SK-N-SH treated with all-trans-retinoic acid at 6 μM for 48 hours (cell line): ENCODE measurements around the gene DNAJC10.

ENCODE experiments used
- ATAC-seq: fragments of 200-7000 bp; cut with Tn5 transposase; 3 replicates; pipeline ENCODE4 v1.9.1; 2020; ENCODE audit warnings: mild to moderate bottlenecking, moderate library complexity
- ARNTL ChIP-seq: fragments of 450-650 bp; formaldehyde crosslinking; IDR thresholded peaks from 2 replicates; pipeline ENCODE4 v1.5.0; 2020; ENCODE audit warnings: low read depth, mild to moderate bottlenecking, moderate library complexity, borderline replicate concordance
- BACH2 ChIP-seq: fragments of 250-450 bp; sonication (Bioruptor Pico); IDR thresholded peaks from 2 replicates; pipeline ENCODE4 v1.9.0; 2021; ENCODE audit warnings: mild to moderate bottlenecking, borderline replicate concordance
- CSDC2 ChIP-seq: fragments of 250-450 bp; sonication (Bioruptor Pico); IDR thresholded peaks from 2 replicates; pipeline ENCODE4 v1.5.0; 2020; ENCODE audit warnings: mild to moderate bottlenecking, moderate library complexity
- ESRRG ChIP-seq: fragments of 250-450 bp; sonication (Bioruptor Pico); IDR thresholded peaks from 2 replicates; pipeline ENCODE4 v1.6.1; 2021; ENCODE audit warnings: mild to moderate bottlenecking
- GLIS3 ChIP-seq: fragments of 250-450 bp; sonication (Bioruptor Pico); IDR thresholded peaks from 2 replicates; pipeline ENCODE4 v1.5.0; 2020; ENCODE audit warnings: mild to moderate bottlenecking, moderate library complexity
- ISL1 ChIP-seq: fragments of 250-450 bp; sonication (Bioruptor Pico); IDR thresholded peaks from 2 replicates; pipeline ENCODE4 v2.1.2; 2022; ENCODE audit warnings: mild to moderate bottlenecking, moderate library complexity
- OSR1 ChIP-seq: fragments of 250-450 bp; sonication (Bioruptor Pico); IDR thresholded peaks from 2 replicates; pipeline ENCODE4 v1.8.0; 2022; ENCODE audit warnings: moderate library complexity, mild to moderate bottlenecking, inconsistent platforms
- PATZ1 ChIP-seq: fragments of 250-450 bp; sonication (Bioruptor Pico); IDR thresholded peaks from 2 replicates; pipeline ENCODE4 v1.8.0; 2020; ENCODE audit warnings: mild to moderate bottlenecking, moderate library complexity, borderline replicate concordance
- POU6F1 ChIP-seq: fragments of 250-450 bp; sonication (Bioruptor Pico); IDR thresholded peaks from 2 replicates; pipeline ENCODE4 v1.8.0; 2021; ENCODE audit warnings: low read depth, mild to moderate bottlenecking, moderate library complexity, borderline replicate concordance
- PPARA ChIP-seq: fragments of 250-450 bp; sonication (Bioruptor Pico); IDR thresholded peaks from 2 replicates; pipeline ENCODE4 v1.5.0; 2020; ENCODE audit warnings: mild to moderate bottlenecking, borderline replicate concordance
- SNAI2 ChIP-seq: fragments of 250-450 bp; sonication (Bioruptor Pico); IDR thresholded peaks from 2 replicates; pipeline ENCODE4 v1.5.0; 2020; ENCODE audit warnings: mild to moderate bottlenecking, moderate library complexity
- TCF4 ChIP-seq: fragments of 250-450 bp; sonication (Bioruptor Pico); IDR thresholded peaks from 2 replicates; pipeline ENCODE4 v1.8.0; 2021; ENCODE audit warnings: mild to moderate bottlenecking, moderate library complexity, borderline replicate concordance
- TOX ChIP-seq: fragments of 250-450 bp; sonication (Bioruptor Pico); IDR thresholded peaks from 2 replicates; pipeline ENCODE4 v1.8.0; 2021; ENCODE audit warnings: mild to moderate bottlenecking, moderate library complexity, borderline replicate concordance
- ZC3H10 ChIP-seq: fragments of 250-450 bp; sonication (Bioruptor Pico); IDR thresholded peaks from 2 replicates; pipeline ENCODE4 v1.5.1; 2021; ENCODE audit warnings: mild to moderate bottlenecking, moderate library complexity
- ZFP3 ChIP-seq: fragments of 250-450 bp; sonication (Bioruptor Pico); IDR thresholded peaks from 2 replicates; pipeline ENCODE4 v1.5.0; 2020; ENCODE audit warnings: mild to moderate bottlenecking, moderate library complexity
- ZFP30 ChIP-seq: fragments of 450-650 bp; formaldehyde crosslinking; IDR thresholded peaks from 2 replicates; pipeline ENCODE4 v1.5.0; 2022; ENCODE audit warnings: mild to moderate bottlenecking, moderate library complexity
- ZNF565 ChIP-seq: fragments of 450-650 bp; formaldehyde crosslinking; conservative IDR thresholded peaks from 2 replicates; pipeline ENCODE4 v1.5.0; 2020; ENCODE audit warnings: low read depth, mild to moderate bottlenecking, moderate library complexity
- ZNF70 ChIP-seq: fragments of 450-650 bp; formaldehyde crosslinking; IDR thresholded peaks from 2 replicates; pipeline ENCODE4 v1.5.0; 2020; ENCODE audit warnings: mild to moderate bottlenecking, moderate library complexity
- ZNF8 ChIP-seq: fragments of 450-650 bp; formaldehyde crosslinking; IDR thresholded peaks from 2 replicates; pipeline ENCODE4 v1.5.0; 2020; ENCODE audit warnings: mild to moderate bottlenecking, moderate library complexity
- TF ChIP-seq, protein P1 (sequence below): fragments of 250-450 bp; sonication (Bioruptor Pico); IDR thresholded peaks from 2 replicates; pipeline ENCODE4 v1.5.1; 2020; ENCODE audit warnings: low read depth, mild to moderate bottlenecking, moderate library complexity

The DNAJC10 gene

GRCh38 chr2:182814380-182814779, 98.3 kb downstream of the DNAJC10 start:
- no peak for ATAC-seq
- TF ChIP-seq ZFP3: no peak
- no peak for TF ChIP-seq ARNTL (CRISPR knock-in tag)
- no peak for TF ChIP-seq SNAI2 (CRISPR knock-in tag)
- TF ChIP-seq PATZ1 (CRISPR knock-in tag): no peak
- TF ChIP-seq PPARA (CRISPR knock-in tag): no peak
- no peak for TF ChIP-seq BACH2 (CRISPR knock-in tag)
- no peak for TF ChIP-seq CSDC2 (CRISPR knock-in tag)

DNA sequence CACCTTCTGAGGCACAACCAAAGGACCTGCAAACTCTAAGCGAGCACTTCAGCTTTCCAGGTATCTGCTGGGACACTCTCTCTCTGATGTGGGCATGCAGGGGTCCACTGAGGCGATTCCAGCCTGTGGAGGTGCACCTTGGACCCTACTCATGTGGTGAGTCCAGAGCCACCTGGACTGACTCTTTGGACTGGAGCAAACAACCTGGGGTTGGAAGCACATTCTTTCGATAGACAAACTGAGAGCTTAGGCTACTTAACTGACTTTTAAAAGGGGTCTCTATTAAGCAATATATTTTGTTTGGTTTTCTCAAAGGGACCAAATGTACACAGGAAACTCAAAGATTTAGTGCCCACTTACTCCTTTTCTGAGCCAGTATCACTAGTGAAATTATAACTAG, 98.7 kb downstream of the DNAJC10 start:
- ATAC-seq: no peak

GRCh38 chr2:182816866-182817265, 100.8 kb downstream of the DNAJC10 start:
- ATAC-seq: peak; percentile 80
- TF ChIP-seq PATZ1 (CRISPR knock-in tag) (no peak), GLIS3 (no peak), ZFP3 (no peak), ISL1 (CRISPR knock-in tag) (no peak), ZNF70 (CRISPR knock-in tag) (no peak), ZNF8 (CRISPR knock-in tag) (no peak), POU6F1 (no peak), ZC3H10 (CRISPR knock-in tag) (no peak)

More for the DNA sequence above, 98.7 kb downstream of the DNAJC10 start:
- TF ChIP-seq ZFP30 (CRISPR knock-in tag) (no peak), TOX (no peak), OSR1 (CRISPR knock-in tag) (no peak), ZFP3 (no peak)
- TF ChIP-seq, all 23 proteins: peak for 0

GRCh38 chr2:182817558-182817957, 101.5 kb downstream of the DNAJC10 start:
- TF ChIP-seq PATZ1 (CRISPR knock-in tag) (no peak), ESRRG (CRISPR knock-in tag) (no peak), ZFP30 (CRISPR knock-in tag) (no peak), OSR1 (CRISPR knock-in tag) (no peak), ARNTL (CRISPR knock-in tag) (no peak), ZNF70 (CRISPR knock-in tag) (no peak), TCF4 (CRISPR knock-in tag) (no peak), TOX (no peak), BACH2 (CRISPR knock-in tag) (no peak), ZNF565 (CRISPR knock-in tag) (no peak), ZNF8 (CRISPR knock-in tag) (no peak), ZFP3 (no peak), ZC3H10 (CRISPR knock-in tag) (no peak)
- peak; percentile 59 for ATAC-seq

- TF ChIP-seq PPARA (CRISPR knock-in tag): no peak
- no peak for TF ChIP-seq ZFP3
- TF ChIP-seq CSDC2 (CRISPR knock-in tag): no peak
- no peak for TF ChIP-seq PATZ1 (CRISPR knock-in tag)
- TF ChIP-seq, protein P1, sequence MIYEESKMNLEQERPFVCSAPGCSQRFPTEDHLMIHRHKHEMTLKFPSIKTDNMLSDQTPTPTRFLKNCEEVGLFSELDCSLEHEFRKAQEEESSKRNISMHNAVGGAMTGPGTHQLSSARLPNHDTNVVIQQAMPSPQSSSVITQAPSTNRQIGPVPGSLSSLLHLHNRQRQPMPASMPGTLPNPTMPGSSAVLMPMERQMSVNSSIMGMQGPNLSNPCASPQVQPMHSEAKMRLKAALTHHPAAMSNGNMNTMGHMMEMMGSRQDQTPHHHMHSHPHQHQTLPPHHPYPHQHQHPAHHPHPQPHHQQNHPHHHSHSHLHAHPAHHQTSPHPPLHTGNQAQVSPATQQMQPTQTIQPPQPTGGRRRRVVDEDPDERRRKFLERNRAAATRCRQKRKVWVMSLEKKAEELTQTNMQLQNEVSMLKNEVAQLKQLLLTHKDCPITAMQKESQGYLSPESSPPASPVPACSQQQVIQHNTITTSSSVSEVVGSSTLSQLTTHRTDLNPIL (CRISPR knock-in tag): no peak
- no peak for TF ChIP-seq ZNF565 (CRISPR knock-in tag)
- TF ChIP-seq GLIS3: no peak
- TF ChIP-seq POU6F1: no peak
- no peak for TF ChIP-seq TOX
- ATAC-seq: no peak
Observed at GRCh38 chr2:182818501-182818900, 102.4 kb downstream of the DNAJC10 start.
